Left forelimb (tissue), 1 donor: Measurements from ENCODE around the gene ZRANB3.

Source experiments
- DNase-seq: peaks from one replicate; pipeline ENCODE4 v3.0.0-alpha.2; 2018; ENCODE audit warnings: low spot score

The ZRANB3 gene

DNA sequence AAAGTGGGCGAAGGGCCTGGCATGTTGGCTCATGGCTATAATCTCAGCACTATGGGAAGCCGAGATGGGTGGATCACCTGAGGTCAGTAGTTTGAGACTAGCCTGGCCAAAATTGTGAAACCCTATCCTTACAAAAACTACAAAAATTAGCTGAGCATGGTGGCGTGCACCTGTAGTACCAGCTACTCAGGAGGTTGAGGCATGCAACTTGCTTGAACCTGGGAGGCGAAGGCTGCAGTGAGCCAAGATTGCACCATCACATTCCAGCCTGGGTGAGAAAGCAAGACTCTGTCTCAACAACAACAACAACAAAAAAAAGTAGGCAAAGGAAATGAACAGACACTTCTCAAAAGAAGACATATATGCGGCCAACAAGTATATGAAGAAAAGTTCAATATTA is 282.4 kb downstream of the ZRANB3 start:
- no peak for DNase-seq

DNA sequence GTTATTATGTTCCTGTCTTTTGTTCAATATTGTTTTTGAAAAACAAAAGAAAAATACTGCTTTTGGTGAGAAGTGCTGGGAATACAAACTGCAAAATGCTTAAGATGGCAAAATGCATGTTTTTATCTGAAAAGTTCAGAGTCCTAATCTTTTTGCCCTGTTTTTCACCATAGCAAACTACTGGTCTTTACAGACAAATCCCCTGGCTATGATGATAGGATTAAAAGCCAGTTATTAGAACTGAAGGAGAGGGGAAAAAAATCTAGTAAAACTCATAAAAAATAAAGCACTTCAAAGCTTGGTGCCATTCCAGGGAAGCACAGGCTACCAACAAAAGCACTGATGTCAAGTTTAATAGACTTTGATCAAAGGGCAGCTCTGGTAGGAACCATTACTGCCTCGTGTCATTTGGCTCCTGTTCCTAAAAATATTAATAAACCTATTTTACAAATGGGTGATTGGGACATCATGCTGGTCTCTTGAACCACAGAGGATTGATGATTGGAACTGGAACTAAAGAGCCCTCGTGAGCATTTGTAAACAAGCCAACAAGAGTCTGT is 284.2 kb downstream of the ZRANB3 start:
- no peak for DNase-seq

DNA sequence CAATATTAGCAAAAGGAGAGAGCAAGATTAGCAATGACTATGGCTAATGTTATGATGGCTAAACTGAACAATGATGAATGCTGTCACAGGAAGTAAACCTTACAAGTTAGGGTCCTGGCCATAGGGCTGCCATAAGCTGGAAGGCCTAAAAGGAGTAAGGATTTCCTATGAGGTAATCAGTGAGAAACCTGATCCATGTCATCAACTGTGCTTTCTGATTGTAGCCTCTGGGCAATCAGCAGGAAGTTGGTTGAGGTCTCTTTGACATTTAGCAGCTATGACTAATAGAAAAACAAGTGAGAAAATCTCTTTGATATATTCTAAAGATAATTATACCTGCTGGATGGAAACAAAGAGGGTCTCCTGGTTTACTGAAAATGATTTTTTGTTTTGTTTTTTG is 285.9 kb downstream of the ZRANB3 start:
- no peak for DNase-seq

DNA sequence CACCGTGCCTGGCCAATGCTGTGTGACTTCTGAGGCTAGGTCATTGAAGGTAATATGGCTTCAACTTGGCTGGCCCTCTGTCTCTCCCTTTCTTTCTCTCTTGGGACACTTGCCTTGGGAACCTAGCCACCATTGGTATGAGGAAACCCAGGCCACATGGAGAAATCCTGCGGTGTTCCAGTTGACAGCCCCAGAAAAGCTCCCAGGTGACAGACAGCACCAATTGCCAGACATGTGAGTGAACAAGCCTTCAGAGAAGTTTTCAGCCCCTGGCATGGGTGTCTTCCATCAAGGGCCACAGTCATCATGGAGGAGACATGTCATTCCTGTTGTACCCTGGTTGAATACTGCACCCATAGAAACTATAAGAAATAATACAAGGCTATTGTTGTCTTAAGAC is 292.4 kb downstream of the ZRANB3 start:
- no peak for DNase-seq

DNA sequence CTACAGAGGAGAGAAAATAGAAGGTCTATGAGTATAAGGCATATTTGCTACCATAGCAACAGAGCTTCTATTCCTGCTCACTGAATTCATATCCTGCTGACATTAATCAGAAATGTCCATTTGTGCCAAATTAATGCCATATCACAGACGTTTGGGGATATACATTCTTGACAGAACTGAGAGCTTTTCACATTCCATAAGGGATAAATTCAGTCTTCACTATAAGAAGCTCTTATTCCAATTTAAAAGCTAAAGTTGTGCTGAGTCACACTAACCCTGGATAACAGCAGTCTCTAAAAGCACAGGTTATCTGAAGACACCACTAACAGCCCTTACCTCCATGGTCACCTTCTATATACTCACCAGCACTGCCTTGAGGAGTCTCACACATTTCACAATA is 300.9 kb downstream of the ZRANB3 start:
- DNase-seq: no peak

DNA sequence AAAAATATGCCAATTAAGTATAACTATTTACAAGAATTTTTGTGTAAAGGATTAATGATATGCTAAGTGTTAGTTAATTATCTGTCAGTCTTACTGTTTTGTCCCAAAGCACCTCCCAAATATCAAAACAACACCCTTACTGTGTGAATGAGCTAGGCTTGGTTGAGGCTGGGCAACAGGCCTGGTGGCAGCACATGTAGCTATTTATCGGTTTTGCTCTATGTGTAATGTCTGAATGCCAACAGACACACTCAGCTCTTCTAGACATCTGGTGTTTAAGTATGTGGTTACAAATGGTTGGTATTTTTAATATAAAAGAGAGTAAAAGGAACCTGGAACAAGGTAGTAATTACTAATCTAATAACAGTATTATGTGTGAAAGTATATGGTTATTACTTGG is 303.6 kb downstream of the ZRANB3 start:
- no peak for DNase-seq

DNA sequence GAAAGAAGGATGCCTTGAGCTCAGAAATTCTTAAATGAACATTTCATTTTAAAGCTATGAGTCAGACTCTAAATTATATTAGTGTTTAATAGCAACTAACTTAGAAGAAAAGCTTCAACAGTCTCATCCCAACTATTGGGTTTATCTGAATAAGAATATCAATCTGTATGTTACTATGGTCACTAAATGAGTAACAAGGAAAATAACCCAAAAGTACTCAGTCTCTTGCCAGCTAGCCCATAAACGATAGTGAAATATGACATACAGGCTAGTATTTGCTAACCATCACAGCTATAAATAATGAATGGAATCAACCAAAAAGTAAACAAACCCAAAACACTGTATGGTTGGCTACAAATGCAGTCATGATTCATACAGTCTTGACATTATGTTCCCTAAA is 304.1 kb downstream of the ZRANB3 start:
- no peak for DNase-seq

DNA sequence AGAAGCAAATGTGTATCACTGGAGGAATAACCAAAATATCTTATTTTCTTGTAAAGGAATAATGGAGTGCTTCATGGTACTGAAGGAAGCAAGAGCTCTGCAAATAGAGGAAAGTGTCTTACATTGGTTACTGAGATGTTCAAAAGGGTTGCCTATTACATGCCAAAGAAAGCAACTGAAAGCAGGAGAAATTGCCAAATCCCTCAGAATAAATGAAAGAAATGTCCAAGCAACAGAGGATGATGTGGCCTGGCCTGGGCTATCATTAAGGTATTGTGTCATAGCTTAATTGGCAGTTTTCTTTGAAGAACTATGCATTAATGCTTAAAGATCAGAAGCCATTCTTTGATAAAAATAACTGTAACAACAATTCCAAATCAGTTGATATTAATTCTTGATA is 305.2 kb downstream of the ZRANB3 start:
- no peak for DNase-seq

DNA sequence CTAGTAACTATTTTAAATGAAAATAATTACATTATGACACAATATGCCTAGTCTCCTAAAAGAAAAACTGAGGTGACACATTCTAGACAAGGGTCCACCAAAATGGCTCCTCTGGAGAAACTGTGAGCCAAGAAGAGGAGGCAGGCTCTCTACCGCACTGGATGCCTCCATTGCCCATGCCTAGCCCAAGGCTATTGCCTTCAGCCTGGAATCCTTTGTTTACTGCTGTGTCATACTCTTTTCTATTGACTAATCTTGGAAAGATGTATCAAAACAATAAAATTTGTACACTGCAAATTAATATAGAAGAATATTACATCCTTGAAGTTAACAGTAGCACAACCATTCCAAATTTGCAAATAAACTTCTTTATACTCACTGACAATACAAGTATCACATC is 311.8 kb downstream of the ZRANB3 start:
- no peak for DNase-seq

DNA sequence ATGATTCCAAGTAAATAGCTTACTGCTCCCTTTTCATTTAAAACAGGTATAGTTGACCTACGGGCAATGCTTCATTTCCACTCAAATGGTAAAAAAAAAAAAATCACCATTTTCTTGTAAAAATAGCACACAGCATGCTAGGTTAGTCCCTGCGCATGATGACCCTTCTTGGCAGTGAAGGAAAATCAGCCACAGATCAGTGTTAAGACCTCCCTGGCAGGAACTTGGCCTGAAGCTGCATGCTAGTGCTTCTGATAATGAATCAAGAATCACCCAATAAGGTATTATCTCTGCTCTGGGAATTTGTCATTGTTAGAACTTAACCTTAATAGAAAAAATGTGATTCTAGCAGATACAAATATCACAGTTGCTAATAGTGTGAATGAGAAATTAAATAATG is 312.6 kb downstream of the ZRANB3 start:
- DNase-seq: no peak

DNA sequence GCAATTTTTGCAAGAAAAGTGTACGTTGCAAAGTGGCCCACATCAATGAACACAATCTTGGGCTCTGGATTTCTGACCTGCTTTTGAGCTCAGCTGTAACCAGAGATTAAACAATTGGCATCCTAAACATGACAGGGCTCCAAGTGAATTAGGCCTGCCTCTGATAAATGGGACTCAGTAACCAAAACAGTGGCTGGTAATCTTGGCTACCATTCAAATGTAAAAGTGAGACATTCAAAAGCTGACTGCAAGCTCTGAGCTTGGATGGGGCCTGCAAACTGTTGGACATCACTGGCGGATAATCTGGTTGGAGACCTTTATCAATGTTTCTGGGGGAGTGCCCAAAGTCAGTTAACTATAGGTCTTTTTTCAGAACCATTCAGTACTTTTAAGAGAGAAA is 318.3 kb downstream of the ZRANB3 start:
- no peak for DNase-seq

DNA sequence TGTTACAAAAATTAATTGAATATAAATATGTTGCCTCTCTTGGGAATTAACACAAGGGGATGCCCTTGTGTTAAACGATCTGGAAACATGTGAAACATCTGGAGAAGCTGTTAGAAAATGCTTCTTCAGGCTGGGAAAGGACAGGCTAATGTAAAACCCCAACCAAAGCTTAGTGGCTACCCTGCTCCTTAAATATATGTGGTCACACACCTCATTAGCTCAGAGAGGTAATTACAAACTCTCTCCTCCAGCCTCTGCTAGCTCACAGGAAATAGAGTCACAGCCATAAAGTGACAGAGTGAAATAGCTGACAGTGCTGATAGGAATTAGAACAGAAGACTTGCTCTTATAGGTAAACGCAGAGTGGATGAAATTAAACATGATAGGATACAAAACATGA is 323.0 kb downstream of the ZRANB3 start:
- no peak for DNase-seq

DNA sequence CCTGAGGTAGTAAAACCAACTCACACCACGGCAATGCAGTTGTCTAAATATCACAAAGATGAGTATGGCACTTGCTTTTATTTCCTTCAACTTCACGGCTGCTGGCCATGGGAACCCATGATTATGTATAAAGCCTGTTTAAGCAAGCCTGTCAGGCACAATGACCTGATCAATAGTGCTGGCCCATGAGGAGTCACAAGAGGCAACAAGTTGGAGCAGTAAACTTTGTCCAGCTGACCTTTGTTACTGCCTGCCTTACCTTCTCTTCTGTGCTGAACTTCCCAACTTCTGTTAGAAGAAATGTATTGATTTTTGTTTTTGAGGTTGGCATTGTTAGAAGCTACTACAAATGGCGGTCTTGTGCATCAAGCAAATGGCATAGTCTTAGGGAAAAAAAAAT is 327.1 kb downstream of the ZRANB3 start:
- DNase-seq: no peak

DNA sequence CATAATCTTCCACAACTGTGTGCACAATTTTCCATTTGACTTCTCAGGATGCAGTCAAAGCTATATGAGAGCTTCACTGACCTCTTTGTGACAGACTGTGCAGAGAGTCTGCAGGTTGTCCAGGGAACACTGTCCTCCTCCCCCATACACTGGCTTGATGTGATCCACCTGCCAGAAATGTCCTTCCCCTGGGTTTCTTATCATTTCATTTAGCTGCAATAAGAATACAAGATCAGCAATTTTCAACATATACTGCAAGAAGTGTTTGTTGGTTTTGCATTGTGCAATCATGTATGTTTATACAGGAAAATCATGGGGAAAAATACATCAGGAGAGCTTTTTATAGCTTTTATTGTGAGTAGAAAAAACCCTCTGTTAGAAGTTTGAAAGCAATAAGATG is 328.3 kb downstream of the ZRANB3 start:
- DNase-seq: no peak

DNA sequence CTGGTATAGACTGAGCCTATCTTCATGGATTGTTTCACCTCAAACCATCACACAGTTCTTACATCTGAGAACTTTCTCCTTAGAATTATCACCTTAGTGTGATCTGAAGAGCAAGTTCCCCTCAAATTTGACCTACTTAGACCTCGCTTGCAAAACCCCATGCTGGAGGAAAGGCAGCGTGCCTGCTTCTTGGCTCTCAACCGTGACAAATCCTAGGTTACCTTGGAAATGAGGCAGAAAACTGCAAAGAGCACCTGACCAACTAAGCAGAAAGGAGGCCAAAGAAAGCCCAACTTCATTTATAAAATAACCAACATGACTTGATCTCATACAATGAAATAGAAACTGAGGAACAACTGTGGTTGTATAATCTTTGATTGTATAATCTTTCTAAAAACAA is 332.5 kb downstream of the ZRANB3 start:
- DNase-seq: no peak

DNA sequence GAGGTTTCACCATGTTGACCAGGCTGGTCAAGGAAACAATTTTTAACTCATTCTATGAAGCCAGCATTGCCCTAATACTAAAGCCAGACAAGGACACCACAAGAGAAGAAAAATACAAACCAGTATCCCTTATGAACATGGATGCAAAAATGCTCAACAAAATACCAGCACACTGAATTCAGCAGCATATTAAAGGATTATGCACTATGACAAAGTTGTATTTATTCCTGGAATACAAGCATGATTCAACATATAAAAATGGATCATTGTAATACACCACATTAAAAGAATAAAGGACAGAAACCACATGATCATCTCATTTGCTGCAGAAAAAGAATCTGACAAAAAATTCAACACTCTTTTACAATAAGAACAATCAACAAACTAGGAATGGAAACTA is 340.2 kb downstream of the ZRANB3 start:
- no peak for DNase-seq

DNA sequence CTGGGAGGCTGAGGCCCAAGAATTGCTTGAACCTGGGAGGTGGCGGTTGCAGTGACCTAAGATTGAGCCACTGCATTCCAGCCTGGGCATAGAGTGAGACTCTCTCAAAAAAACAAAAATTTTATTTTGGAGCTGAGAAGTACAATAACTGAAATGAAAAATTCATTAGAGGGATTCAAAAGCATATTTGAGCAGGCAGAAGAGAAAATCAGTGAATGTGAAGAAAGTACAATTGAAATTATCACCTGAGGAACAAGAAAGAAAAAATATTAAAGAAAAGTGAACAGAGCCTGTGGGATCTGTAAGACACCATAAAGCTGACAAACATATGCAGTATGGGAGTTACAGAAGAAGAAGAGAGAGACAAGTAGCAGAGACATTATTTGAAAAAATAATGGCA is 341.9 kb downstream of the ZRANB3 start:
- no peak for DNase-seq

DNA sequence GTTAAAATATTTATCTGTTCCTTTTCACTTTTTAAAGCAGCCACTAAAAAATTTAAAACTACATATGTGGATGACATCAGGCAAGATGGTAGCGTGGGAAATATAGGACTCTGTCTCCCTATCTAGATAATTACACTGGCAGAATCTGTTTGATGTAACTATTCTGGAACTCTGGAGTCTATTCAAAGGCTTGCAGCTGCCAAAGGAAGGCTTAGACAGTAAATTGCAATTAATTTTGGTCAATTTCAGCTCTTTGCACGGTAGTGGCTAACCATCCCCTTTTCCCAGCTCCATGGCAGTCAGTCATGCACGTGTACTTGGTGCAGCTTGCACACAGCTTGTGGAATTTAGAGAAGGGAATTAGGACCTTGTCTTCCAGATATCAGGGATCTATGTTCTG is 343.7 kb downstream of the ZRANB3 start:
- DNase-seq: no peak

DNA sequence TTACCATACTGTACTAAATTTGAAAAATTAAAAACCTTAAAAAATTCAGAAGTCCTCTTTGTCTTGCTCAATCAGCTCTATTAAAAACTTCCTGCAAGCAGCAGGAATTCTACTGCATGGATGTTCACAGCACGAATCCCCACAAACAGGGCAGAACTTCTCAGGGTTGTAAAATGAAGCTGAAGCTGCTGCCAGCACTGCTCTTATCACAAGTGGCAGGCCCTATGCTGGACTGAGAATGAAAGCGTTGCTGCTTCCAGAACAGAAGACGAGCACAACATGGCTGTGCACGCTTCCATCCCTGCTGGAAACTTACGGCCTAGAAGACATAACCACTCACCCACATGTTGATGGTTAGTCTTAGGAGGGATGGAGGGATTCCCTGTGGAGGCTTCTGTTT is 345.0 kb downstream of the ZRANB3 start:
- DNase-seq: no peak

DNA sequence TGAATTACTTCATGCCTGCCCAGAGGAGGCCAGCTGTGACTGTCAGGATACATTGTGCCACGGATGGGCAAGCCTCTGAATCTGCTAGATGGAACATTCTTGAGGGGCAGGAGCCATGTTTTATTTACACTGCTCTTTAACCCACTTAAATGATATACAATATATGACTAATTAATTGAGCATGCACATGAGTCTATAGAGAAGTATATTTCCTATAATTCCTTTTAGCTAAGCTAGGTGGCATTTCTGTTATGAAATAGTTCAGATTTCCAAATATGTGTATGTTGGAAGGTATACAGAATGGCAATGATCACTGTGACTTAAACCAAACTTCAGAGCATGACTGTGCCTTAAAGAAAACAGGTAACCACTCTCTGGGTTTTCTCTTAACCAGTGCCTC is 347.2 kb downstream of the ZRANB3 start:
- DNase-seq: no peak

DNA sequence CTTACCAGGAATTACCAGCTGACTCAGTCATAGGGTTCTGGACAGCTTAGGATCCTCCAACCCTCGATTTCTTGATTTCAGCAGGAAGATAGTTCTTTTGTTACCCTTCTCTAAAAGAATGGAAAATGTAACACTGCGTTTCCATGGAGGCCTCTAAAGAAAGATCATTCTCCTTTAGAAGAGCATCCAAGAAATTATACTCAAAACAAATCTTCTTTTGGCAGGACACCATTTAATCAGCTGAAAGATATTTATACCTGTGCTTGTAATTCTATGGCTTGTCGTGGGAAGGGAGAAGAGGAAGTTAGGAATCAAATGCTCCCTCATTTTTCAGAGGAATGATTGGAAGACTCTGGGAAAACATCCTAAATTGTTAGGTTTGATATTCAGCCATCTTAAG is 348.4 kb downstream of the ZRANB3 start:
- no peak for DNase-seq

DNA sequence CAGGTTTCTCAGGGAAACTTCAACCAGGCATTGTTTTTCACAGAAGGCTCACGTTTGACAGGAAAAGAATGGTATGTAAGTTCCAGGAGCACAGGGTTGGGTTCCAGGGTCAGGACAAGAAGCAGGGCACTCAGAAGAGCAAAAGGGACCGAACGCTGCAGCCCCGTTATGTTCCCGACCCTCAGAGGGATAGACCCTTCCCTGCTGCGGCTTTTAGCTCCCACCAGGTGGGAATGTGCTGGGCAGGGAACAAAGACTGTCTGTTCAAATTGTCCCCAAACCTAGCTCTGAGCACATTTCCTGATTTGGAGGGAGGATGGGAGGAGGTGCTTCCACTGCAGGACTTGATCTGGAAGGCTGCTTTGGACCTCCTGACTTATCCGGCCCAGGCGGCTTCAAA is 348.8 kb downstream of the ZRANB3 start:
- DNase-seq: no peak

DNA sequence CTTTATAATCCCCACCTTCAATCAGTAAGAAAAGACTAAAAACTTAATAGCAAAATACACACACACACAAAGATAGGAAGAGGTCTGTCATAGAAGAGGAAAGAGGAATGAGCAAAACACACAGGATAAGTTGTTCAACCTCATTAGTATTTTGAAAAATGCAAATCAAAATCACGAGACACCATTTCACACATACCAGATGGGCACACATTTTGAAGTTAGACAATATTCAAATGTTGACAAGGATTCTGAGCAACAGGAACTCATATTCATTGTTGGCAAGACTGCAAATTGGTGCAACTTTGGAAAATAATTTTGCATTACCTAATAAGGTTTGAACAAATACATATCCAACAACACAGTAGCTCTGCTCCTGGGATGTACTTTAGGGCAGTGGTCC is 351.3 kb downstream of the ZRANB3 start:
- DNase-seq: no peak

DNA sequence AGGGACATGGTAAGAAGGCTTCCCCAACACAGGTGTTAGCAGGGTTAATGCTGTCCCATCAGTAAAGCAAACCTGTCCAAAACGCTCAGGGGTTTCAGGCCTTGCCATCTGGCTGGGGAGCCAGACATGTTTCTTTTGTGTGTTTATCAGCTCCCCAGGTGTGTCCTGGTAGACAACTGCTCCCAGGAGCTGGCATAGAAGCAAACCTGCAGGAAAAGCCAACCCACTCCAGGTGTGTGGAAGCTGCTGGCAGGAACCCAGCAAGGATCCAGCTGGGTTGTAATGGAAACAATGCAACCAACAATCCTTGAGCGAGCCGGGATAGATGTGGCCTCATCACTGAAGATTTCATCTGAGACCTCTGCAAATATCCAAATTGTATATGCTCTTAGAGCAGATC is 355.8 kb downstream of the ZRANB3 start:
- DNase-seq: no peak

DNA sequence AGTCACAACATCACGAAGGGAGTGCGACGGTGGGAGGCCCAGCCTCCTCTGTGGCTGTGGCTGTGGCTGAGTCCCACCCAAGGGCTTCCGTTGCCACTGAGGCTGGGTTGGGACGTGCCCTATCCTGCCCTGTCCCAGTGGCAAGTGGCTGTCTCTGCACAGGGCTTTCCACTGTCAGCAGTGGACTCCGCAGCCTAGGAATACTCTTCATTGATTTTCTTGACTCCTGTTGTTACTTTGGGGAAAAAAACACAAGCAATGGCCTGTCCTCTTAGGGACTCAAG is 356.3 kb downstream of the ZRANB3 start:
- DNase-seq: no peak
